BLaER1 (cell line): Measurements from ENCODE around the gene JARID2.
"Not testable (repeated sequence)": the region's sequence is repeated elsewhere in the genome, so short reads cannot be mapped to it uniquely, and the experiment has no call there.

Experiments used
- H3K27ac ChIP-seq: shearing (Covaris generic); formaldehyde crosslinking; 2 replicates; pipeline ENCODE4 v1.8.1; 2022
- H3K27me3 ChIP-seq: shearing (Covaris generic); formaldehyde crosslinking; 2 replicates; pipeline ENCODE4 v1.8.1; 2022
- H3K36me3 ChIP-seq: shearing (Covaris generic); formaldehyde crosslinking; 2 replicates; pipeline ENCODE4 v1.8.1; 2022
- H3K4me1 ChIP-seq: shearing (Covaris generic); formaldehyde crosslinking; 2 replicates; pipeline ENCODE4 v1.8.1; 2022
- H3K4me2 ChIP-seq: shearing (Covaris generic); formaldehyde crosslinking; 2 replicates; pipeline ENCODE4 v1.8.1; 2022
- H3K4me3 ChIP-seq: shearing (Covaris generic); formaldehyde crosslinking; 2 replicates; pipeline ENCODE4 v1.8.1; 2022
- H3K9ac ChIP-seq: shearing (Covaris generic); formaldehyde crosslinking; 2 replicates; pipeline ENCODE4 v1.8.1; 2022
- H3K9me3 ChIP-seq: shearing (Covaris generic); formaldehyde crosslinking; 2 replicates; pipeline ENCODE4 v1.8.1; 2022
- H4K20me1 ChIP-seq: shearing (Covaris generic); formaldehyde crosslinking; 2 replicates; pipeline ENCODE4 v1.8.1; 2022
- Cebpa-rat ChIP-seq: shearing (Covaris generic); IDR thresholded peaks from 2 replicates; pipeline ENCODE4 v1.8.1; 2022

Gene JARID2

GRCh38 chr6:15285682-15286294, 39.9 kb downstream of the JARID2 start:
- peaks cover 100% of the 10 kb centered on the region for H4K20me1 ChIP-seq
- H3K4me1 ChIP-seq, result peaks cover 34% of the 10 kb centered on the region
- peaks cover 63% of the 10 kb centered on the region for H3K36me3 ChIP-seq
- H3K9ac ChIP-seq, result no peak overlapping the region
- H3K4me2 ChIP-seq, result no peak overlapping the region
- H3K27me3 ChIP-seq, result no peaks in the 10 kb centered on the region
- TF ChIP-seq Cebpa-rat, result no peak
- H3K4me3 ChIP-seq, result no peak overlapping the region
- H3K27ac ChIP-seq, result no peak overlapping the region
- H3K9me3 ChIP-seq, result peaks cover 35% of the 10 kb centered on the region

DNA sequence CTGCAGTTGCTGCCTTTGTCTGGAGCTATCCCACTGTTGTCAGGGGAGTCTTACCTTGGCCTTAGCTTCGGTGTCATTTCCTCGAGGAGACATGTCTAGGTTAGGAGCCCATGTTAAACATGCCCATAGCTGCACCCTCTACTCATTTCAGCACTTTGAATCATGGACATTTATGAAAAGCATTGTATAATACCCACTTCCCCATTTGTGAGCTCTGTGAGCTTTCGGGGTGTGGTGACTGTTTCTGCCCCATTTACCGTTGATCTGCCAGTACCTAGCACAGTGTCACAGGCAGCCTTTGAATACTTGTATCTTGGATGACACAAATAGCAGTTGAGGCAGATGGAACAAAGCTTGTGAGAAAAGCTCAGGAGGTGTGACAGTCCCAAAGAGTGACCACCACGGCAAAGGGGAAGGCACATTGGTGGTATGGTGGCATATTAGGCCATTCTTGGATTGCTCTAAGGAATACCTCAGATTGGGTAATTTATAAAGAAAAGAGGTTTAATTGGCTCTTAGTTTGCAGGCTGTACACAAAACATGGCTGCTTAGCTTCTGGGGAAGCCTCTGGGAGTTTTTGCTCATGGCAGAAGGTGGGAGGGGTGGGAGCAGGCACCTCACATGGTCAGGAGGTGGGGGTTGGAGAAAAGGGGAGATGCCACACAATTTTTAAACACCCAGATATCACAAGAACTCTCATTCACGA, 42.0 kb downstream of the JARID2 start:
- no peak overlapping the region for H3K9ac ChIP-seq
- H3K27ac ChIP-seq, result 0 out of 2 replicates have a peak overlapping the region, but pooled peaks have one; percentile 35
- H3K4me3 ChIP-seq, result no peak overlapping the region
- H3K27me3 ChIP-seq, result no peaks in the 10 kb centered on the region
- peaks cover 100% of the 10 kb centered on the region for H4K20me1 ChIP-seq
- H3K4me1 ChIP-seq, result peaks cover 42% of the 10 kb centered on the region
- no peak for TF ChIP-seq Cebpa-rat
- peaks cover 25% of the 10 kb centered on the region for H3K9me3 ChIP-seq
- peak overlapping the region; percentile 2; the same call in 1 of the 2 replicates for H3K4me2 ChIP-seq
- peaks cover 47% of the 10 kb centered on the region for H3K36me3 ChIP-seq

DNA sequence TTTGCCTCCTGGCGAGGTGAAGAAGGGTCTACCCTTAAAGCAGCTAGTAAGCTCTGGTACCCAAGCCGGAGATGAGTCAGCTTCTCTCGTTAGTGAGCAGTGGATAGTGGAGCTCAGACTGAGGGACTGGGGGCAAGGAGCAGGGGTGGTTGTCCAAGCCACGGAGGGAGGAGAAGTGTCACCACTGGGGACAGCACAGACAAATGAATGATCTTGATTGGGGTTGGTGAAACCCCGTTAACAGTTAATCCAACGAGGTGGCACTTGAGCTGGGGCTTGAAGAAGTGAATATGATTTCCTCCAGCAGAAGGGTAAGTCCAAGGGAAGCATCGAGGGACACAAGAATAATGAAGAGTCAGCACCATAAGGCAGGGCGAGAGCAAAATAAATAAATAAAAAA, 43.0 kb downstream of the JARID2 start:
- Histone ChIP-seq H4K20me1 (peaks cover 100% of the 10 kb centered on the region), H3K36me3 (peaks cover 48% of the 10 kb centered on the region), H3K4me2 (no peak overlapping the region)

DNA sequence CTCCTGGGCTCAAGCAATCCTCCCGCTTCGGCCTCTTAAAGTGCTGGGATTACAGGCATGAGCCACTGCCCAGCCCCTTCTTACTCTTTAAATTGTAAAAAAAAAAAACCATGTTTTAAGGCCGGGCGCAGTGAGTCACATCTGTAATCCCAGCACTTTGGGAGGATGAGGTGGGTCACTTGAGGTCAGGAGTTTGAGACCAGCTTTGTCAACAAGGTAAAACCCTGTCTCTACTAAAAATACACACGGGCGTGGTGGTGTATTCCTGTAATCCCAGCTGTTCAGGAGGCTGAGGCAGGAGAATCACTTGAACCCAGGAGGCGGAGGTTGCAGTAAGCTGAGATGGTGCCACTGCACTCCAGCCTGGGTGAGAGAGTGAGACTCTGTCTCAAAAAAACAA, 43.6 kb downstream of the JARID2 start:
- not testable (repeated sequence) for H3K4me2 ChIP-seq
- Histone ChIP-seq H3K4me1 (peaks cover 58% of the 10 kb centered on the region), H3K36me3 (peaks cover 52% of the 10 kb centered on the region)

More for the DNA sequence above, 43.0 kb downstream of the JARID2 start:
- H3K9ac ChIP-seq, result no peak overlapping the region
- peaks cover 21% of the 10 kb centered on the region for H3K9me3 ChIP-seq
- peak overlapping the region; percentile 15; the same call in 1 of the 2 replicates for H3K27ac ChIP-seq
- no peak overlapping the region for H3K4me3 ChIP-seq
- peaks cover 52% of the 10 kb centered on the region for H3K4me1 ChIP-seq
- TF ChIP-seq Cebpa-rat, result no peak
- H3K27me3 ChIP-seq, result no peaks in the 10 kb centered on the region

GRCh38 chr6:15290067-15290680, 44.3 kb downstream of the JARID2 start:
- Histone ChIP-seq H4K20me1 (peaks cover 100% of the 10 kb centered on the region), H3K27me3 (no peaks in the 10 kb centered on the region), H3K9me3 (peaks cover 21% of the 10 kb centered on the region), H3K36me3 (peaks cover 55% of the 10 kb centered on the region), H3K4me2 (peak overlapping the region; percentile 71), H3K4me1 (peaks cover 62% of the 10 kb centered on the region), H3K27ac (peak overlapping the region; percentile 68), H3K9ac (no peak overlapping the region), H3K4me3 (no peak overlapping the region)
- no peak for TF ChIP-seq Cebpa-rat

More for the DNA sequence above, 43.6 kb downstream of the JARID2 start:
- not testable (repeated sequence) for H3K27me3 ChIP-seq, H3K9ac ChIP-seq, H3K4me3 ChIP-seq
- peaks cover 100% of the 10 kb centered on the region for H4K20me1 ChIP-seq
- 0 out of 2 replicates have a peak overlapping the region, but pooled peaks have one; percentile 15 for H3K27ac ChIP-seq
- peaks cover 21% of the 10 kb centered on the region for H3K9me3 ChIP-seq

- Histone ChIP-seq H4K20me1 (peaks cover 100% of the 10 kb centered on the region), H3K27ac (peak overlapping the region; percentile 68)
These were observed 45.3 kb downstream of the JARID2 start for GRCh38 chr6:15290962-15291704.

GRCh38 chr6:15292721-15293302, 46.9 kb downstream of the JARID2 start:
- Histone ChIP-seq H4K20me1 (peaks cover 100% of the 10 kb centered on the region), H3K4me2 (peak overlapping the region; percentile 71), H3K9ac (no peak overlapping the region; the same call in 1 of the 2 replicates)

More at GRCh38 chr6:15290962-15291704, 45.3 kb downstream of the JARID2 start:
- peak; percentile 95 for TF ChIP-seq Cebpa-rat
- Histone ChIP-seq H3K9ac (peak overlapping the region; percentile 25; the same call in 1 of the 2 replicates), H3K27me3 (no peaks in the 10 kb centered on the region), H3K4me3 (no peak overlapping the region; the same call in 1 of the 2 replicates), H3K9me3 (peaks cover 21% of the 10 kb centered on the region), H3K4me2 (peak overlapping the region; percentile 71), H3K4me1 (peaks cover 71% of the 10 kb centered on the region), H3K36me3 (peaks cover 56% of the 10 kb centered on the region)

DNA sequence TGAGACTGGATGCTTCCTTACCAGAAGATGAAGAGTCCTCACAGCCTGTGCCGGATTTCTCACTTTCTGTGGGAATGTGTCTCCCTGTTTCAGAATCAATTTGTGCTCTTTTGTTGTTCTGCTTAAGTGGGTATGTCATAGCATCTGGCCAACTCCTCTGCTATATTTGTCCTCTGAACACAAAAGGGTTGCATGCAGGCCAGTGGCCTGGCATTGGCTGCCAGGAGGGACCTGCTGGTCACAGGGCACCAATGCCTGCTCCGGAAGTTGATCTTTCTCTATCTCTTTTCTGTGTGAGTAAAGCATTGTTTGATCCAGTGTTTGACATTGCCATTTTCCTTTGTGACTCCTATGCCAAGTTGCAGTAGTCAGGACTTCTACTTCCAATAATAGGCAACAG, 47.8 kb downstream of the JARID2 start:
- peak overlapping the region; percentile 71 for H3K4me2 ChIP-seq
- H3K36me3 ChIP-seq, result peaks cover 44% of the 10 kb centered on the region
- peak overlapping the region; percentile 56 for H3K27ac ChIP-seq
- peaks cover 90% of the 10 kb centered on the region for H3K4me1 ChIP-seq
- no peaks in the 10 kb centered on the region for H3K27me3 ChIP-seq
- H3K9ac ChIP-seq, result no peak overlapping the region
- H3K9me3 ChIP-seq, result peaks cover 10% of the 10 kb centered on the region
- TF ChIP-seq Cebpa-rat, result no peak
- H3K4me3 ChIP-seq, result no peak overlapping the region
- peaks cover 100% of the 10 kb centered on the region for H4K20me1 ChIP-seq

More at GRCh38 chr6:15292721-15293302, 46.9 kb downstream of the JARID2 start:
- TF ChIP-seq Cebpa-rat, result no peak
- peaks cover 18% of the 10 kb centered on the region for H3K9me3 ChIP-seq
- H3K4me1 ChIP-seq, result peaks cover 83% of the 10 kb centered on the region
- H3K27me3 ChIP-seq, result no peaks in the 10 kb centered on the region
- H3K4me3 ChIP-seq, result no peak overlapping the region
- H3K27ac ChIP-seq, result peak overlapping the region; percentile 68
- H3K36me3 ChIP-seq, result peaks cover 51% of the 10 kb centered on the region

- Histone ChIP-seq H4K20me1 (peaks cover 100% of the 10 kb centered on the region), H3K27me3 (no peaks in the 10 kb centered on the region), H3K36me3 (peaks cover 36% of the 10 kb centered on the region), H3K4me2 (no peak overlapping the region), H3K27ac (0 out of 2 replicates have a peak overlapping the region, but pooled peaks have one; percentile 6), H3K9me3 (peaks cover 2% of the 10 kb centered on the region; the same call in 1 of the 2 replicates), H3K4me1 (peaks cover 96% of the 10 kb centered on the region), H3K9ac (no peak overlapping the region), H3K4me3 (no peak overlapping the region)
- no peak for TF ChIP-seq Cebpa-rat
These were observed 48.6 kb downstream of the JARID2 start for GRCh38 chr6:15294504-15294903.
